ENCODE results near the gene MCU.
"Not testable (repeated sequence)": the region's sequence is repeated elsewhere in the genome, so short reads cannot be mapped to it uniquely, and the experiment has no call there.

The MCU gene

DNA sequence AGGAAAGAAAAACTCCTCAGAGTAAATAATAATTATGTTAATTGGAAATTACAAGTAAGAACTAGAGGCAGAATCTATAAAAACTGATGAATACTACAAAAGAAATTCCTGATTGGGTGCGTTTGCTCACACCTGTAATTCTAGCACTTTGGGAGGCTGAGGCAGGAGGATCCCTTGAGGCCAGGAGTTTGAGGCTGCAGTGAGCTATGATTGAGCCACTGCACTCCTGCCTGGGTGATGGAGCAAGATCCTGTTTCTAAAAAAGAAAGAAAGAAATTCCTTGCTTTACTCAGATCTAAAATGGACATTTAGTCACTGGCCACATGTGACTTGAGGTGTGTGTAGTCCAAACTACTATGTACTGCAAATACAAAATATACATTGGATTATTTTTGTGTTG is 42.0 kb downstream of the MCU start:
- POLR2A ChIA-PET (ENCODE audit: low non-redundant PET), result no interaction called here
- no peak for DNase-seq (ENCODE audit: low spot score)
- CTCF ChIA-PET, result interaction anchor here (0.7 to 1.1 kb wide), 2 partner anchors 11 to 685 kb away, joined by 3 read pairs; no protein-coding TSS in a partner anchor
- no peak for TF ChIP-seq CTCF (conservative IDR thresholded peaks at IDR 0.05; ENCODE audit: low read depth)
- no peak overlapping the region for H3K27ac ChIP-seq

- no peak for TF ChIP-seq CTCF (conservative IDR thresholded peaks at IDR 0.05; ENCODE audit: low read depth)
- POLR2A ChIA-PET (ENCODE audit: low non-redundant PET), result no interaction called here
- no peak overlapping the region for H3K27ac ChIP-seq
- no peak for DNase-seq (ENCODE audit: low spot score)
- CTCF ChIA-PET, result interaction anchor here (0.6 to 1.1 kb wide), 4 partner anchors 13 to 326 kb away, joined by 3 to 4 read pairs (median 3); no protein-coding TSS in a partner anchor
Observed at GRCh38 chr10:72735288-72735936, 43.5 kb downstream of the MCU start.

- no peak overlapping the region for H3K27ac ChIP-seq
- no peak for TF ChIP-seq CTCF (conservative IDR thresholded peaks at IDR 0.05; ENCODE audit: low read depth)
- ChIA-PET POLR2A (ENCODE audit: low non-redundant PET) (no interaction called here), CTCF (interaction anchor here (0.6 kb wide), 1 partner anchor 348 kb away, joined by 3 read pairs; no protein-coding TSS in a partner anchor)
- peak; percentile 38 for DNase-seq (ENCODE audit: low spot score)
Observed at GRCh38 chr10:72736176-72736827, 44.4 kb downstream of the MCU start.

DNA sequence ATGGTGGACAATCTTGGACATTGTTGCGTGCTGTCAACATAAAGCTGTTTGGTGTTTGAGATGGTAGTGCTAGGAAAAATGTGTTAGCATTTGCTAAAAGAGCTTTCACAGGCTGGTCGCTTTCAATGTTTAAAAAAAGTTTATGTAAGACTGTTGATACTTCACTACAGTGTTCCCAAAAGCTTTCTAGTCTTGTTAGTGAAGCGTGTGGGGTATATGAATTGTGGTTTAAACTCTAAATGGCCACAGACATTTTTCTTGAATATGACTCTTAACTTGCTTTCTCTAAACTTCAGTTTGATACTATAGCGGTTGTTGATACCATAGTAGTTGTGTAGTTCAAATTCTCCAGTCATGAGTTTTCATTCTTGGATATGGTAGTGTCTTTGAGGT is 44.9 kb downstream of the MCU start:
- no peak for DNase-seq (ENCODE audit: low spot score)
- ChIA-PET CTCF (no interaction called here), POLR2A (ENCODE audit: low non-redundant PET) (no interaction called here)
- no peak for TF ChIP-seq CTCF (conservative IDR thresholded peaks at IDR 0.05; ENCODE audit: low read depth)
- no peak overlapping the region for H3K27ac ChIP-seq

- H3K27ac ChIP-seq; CTCF ChIA-PET; POLR2A ChIA-PET (ENCODE audit: low non-redundant PET); DNase-seq (ENCODE audit: low spot score): not testable (repeated sequence)
Observed at GRCh38 chr10:72737357-72737756, 45.4 kb downstream of the MCU start.

DNA sequence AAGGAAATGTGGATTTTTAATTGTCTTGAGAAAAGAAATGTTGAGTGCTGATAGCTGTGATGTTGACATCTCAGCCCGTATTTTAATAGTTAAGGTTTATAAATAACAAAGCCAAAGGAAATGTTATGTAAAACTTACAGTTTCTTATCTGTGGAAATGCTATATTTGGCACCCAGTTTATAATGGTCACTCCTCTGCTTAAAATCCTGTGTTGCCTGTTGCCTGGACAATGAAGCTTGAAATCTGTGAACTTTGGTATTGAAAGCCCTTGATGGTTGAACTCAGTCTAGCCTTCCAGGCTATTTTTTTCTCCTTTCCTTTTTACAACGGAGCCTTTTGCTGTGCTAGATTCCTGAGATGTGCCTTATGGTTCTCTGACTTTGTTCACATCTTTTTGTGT is 46.5 kb downstream of the MCU start:
- ChIA-PET CTCF (interaction anchor here (0.6 kb wide), 1 partner anchor 95 kb away, joined by 4 read pairs; no protein-coding TSS in a partner anchor), POLR2A (ENCODE audit: low non-redundant PET) (interaction anchor here (0.6 kb wide), 1 partner anchor 61 kb away, joined by 12 read pairs; no protein-coding TSS in a partner anchor)
- no peak for DNase-seq (ENCODE audit: low spot score)
- H3K27ac ChIP-seq, result no peak overlapping the region
- no peak for TF ChIP-seq CTCF (conservative IDR thresholded peaks at IDR 0.05; ENCODE audit: low read depth)

DNA sequence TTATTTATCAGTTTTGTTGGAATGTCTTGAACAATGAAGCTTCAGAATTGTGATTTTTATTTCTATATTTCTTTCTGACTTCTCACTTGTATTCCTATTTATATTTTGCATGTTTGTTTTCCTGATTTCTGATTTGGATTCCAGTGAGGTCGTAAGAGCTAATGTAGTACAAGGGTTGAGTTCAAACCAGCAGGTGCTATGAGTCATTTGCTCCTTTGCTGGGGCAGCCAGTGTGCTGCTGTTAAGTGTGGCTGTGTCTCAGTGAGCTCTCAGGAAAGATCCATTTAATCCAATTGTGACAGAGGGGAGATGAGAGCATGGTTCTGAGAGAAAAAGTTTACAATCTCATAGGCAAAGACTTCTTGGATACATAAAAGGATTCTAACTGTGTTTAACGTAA is 48.6 kb downstream of the MCU start:
- no peak for TF ChIP-seq CTCF (conservative IDR thresholded peaks at IDR 0.05; ENCODE audit: low read depth)
- CTCF ChIA-PET, result interaction anchor here (0.6 kb wide), 1 partner anchor 1072 kb away, joined by 4 read pairs; no protein-coding TSS in a partner anchor
- POLR2A ChIA-PET (ENCODE audit: low non-redundant PET), result interaction anchor here (0.7 kb wide), 1 partner anchor 106 kb away, joined by 3 read pairs; no protein-coding TSS in a partner anchor
- DNase-seq (ENCODE audit: low spot score), result peak; percentile 55
- no peak overlapping the region for H3K27ac ChIP-seq

All from RWPE1 (cell line).